Ovary (tissue), 3 donors: ENCODE measurements around the gene COG6.

Source experiments
- CTCF ChIP-seq, 3 donors: fragments of 450-650 bp in 2 of 3; fragments of 200-600 bp in 1 of 3; IDR thresholded peaks; one replicate each; pipeline versions ENCODE4 v1.5.1 to v1.8.0; 2016 to 2022; ENCODE audit warnings: antibody characterized with exemption in 3 of 3, mild to moderate bottlenecking in 1 of 3
- EP300 ChIP-seq: sonication (generic); formaldehyde crosslinking; IDR thresholded peaks from one replicate; pipeline ENCODE4 v1.6.1; 2017; ENCODE audit warnings: antibody characterized with exemption
- POLR2A ChIP-seq: fragments of 450-650 bp; IDR thresholded peaks from one replicate; pipeline ENCODE4 v1.6.1; 2017; ENCODE audit warnings: antibody characterized with exemption, mild to moderate bottlenecking, moderate library complexity
- donor health status: DM: no; HTN: no; CAD: no.

DNA sequence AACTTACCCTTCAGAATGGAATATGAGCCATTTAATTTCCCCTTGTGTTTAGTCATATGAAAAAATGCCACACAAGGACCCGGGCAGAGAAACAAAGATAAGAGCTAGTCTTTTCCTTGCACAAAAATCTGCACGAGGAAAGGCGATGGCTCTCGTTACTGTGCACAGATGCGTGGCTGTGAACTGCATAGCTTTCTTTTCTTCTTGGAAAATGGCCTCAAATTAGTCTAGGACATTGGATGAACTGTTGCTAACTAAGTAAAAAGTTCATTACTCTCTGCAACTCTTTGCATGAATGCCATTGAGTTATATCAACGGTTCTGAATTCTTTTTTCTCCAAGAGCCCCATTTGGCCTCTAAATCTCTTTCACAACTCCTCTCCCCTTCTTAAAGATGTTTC is 125.2 kb downstream of the COG6 start:
- TF ChIP-seq POLR2A (no peak), CTCF (IDR thresholded peaks at IDR 0.05) (no peak), EP300 (no peak)
